GM12872 (cell line): Measurements from ENCODE around the gene ABCG1.

Experiments
- TF ChIP-seq, protein P1 (sequence below): IDR thresholded peaks from 3 replicates; pipeline ENCODE4 v1.5.1; 2011; ENCODE audit warnings: low read depth, mild to moderate bottlenecking, low read length, moderate library complexity; ENCODE audit not compliant: insufficient read depth

Gene ABCG1

DNA sequence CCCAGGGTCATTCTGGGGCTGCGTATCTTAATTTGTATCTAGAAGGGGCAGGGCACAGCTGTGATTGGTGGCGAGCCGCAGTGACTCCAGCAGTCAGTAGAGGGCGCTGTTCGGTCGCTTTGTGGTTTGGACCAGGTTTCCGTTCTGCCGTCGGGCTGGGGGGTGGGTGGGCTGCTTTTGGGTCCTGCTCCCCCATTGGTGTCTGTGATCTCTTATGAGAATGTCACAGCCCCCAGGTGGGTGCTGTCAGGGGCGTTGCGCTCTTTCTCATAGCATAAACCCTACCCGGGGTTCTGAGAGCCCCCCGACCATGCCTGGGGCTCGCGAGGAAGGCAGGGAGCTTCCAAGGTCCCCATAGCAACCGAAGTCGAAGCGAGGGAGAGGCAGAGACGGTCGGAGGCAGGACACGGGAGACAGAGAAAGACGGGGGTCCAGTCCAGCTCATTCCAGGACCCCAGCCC, 90.8 kb downstream of the ABCG1 start:
- TF ChIP-seq, protein P1, sequence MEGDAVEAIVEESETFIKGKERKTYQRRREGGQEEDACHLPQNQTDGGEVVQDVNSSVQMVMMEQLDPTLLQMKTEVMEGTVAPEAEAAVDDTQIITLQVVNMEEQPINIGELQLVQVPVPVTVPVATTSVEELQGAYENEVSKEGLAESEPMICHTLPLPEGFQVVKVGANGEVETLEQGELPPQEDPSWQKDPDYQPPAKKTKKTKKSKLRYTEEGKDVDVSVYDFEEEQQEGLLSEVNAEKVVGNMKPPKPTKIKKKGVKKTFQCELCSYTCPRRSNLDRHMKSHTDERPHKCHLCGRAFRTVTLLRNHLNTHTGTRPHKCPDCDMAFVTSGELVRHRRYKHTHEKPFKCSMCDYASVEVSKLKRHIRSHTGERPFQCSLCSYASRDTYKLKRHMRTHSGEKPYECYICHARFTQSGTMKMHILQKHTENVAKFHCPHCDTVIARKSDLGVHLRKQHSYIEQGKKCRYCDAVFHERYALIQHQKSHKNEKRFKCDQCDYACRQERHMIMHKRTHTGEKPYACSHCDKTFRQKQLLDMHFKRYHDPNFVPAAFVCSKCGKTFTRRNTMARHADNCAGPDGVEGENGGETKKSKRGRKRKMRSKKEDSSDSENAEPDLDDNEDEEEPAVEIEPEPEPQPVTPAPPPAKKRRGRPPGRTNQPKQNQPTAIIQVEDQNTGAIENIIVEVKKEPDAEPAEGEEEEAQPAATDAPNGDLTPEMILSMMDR = peak; percentile 89

DNA sequence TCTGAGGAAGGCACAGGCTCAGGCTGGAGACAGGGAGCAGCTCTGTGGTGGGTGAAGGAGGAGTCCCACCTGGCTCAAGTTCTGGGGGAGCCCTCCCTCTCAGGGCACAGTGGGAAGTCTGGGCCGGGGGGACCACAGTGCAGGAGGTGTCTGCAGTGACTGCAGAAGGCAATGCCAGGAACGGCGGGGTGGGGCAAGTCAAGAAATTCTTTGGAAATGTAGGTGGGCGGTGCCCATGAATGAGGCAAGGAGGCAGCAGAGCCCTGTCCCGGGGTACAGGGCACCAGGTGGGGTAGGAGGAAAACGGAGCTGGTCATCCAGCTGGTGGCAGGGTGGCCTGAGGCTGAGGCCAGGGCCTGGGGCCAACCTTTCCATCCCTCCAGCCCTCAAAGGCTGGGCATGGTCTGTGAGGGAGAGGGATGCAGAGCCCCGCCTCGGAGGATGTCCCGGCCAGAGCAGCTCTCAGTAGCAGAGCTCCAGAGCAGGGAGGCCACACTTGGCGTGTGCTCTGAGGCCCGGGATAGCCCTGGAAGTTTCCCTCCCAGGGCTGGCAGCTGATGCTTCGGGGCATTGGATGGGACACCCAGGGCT, 91.6 kb downstream of the ABCG1 start:
- TF ChIP-seq, protein P1 = no peak

DNA sequence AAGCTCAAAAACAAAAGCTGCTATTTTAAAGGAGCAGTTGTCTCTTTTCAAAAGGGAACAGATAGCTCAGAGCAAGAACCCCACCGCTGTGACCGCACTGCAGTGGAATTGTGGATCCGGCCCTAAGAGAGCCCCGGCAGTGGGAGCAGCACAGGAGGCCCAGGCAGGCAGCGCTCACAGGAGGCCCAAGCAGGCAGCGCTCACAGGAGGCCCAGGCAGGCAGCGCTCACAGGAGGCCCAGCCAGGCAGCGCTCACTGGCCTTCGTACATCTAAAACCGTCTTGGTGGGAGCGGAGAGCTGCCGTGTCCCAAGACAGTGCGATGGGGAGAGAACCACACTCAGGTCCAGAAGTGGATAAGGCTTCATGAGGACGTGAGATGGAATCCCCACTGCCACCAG, 92.2 kb downstream of the ABCG1 start:
- TF ChIP-seq, protein P1 = no peak

DNA sequence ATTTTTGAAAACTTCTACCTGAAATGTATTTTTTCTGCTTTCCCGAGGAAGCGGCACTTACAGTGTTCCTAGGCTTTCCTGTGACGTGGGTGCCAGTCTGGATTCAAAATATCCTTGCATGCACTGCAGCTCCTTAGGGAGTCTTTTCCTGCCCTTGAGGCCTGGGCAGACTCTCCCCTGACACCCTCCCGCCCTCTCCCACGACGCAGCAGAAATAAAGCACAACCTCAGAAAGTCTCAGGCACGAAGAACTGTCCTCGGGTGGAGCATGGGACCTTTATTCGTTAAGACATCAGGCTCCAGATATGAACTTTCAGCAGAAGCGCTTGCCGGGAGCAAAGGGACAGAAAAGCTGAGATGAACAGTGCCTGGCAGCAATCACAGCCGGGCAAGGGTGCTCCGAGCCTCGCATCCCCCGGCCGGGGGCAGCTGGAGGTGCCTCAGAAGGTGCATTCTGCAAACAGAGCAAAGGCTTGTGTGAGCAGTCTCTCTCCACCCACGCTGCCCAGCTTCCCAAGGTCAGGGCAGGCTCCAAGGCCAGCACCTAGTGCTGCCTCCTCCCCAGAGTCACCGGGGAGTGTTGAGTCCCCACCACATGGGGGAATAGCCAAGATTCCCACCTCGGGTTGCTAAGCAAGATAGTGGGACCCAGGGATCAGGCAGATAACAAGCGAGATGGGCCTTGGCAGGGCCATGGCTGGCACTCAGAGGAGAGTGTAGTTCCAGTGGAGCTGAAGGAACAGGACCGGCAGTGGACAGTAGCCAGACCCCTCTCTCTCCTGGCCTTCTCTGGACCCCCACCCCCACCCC, 93.1 kb downstream of the ABCG1 start:
- TF ChIP-seq, protein P1 = no peak

DNA sequence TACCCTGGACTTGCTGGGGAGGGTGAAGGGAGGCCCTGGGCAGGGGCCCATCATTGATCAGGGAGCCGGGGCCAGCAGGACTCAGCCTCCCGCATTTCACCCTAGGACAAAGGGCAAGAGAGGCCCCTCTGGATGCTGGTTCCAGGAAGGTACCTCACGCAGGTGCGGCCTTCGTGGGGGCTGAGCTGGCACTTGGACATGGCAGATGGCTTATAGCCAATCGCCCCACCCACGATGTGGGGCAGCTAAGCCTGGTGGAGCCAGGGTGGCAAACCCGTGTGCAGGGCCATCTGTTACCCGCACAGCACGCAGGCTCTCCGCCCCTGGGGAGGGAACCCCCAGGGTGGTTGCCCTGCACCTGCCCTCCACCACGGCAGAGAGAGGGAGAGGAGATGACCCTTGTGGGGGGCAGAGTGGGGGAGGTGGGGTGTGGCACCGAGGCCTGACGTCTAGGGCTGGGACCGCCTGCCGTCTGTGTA, 93.7 kb downstream of the ABCG1 start:
- TF ChIP-seq, protein P1 = no peak

DNA sequence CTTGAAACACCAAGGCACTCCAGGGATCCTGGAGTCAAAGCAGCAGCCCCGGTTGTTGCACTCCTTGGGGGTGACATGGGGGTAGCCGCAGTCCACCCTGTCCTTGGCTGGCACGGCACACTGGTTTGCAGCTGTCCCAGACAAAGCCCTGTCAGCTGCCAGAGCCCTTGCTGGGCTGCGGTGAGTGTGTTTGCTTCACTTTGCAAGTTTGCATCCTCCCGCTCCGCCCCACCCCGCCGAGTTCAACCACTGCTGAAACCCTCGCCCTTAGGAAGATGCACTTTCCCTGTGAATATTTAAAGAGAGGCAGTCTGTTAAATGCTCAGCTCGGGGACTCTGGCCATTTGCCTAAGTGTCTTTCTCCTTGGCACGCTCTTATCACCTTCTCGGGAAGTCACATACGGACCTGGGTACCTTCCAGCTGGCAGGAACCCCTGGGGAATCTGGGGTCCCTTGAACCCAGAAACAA, 94.6 kb downstream of the ABCG1 start:
- TF ChIP-seq, protein P1 = no peak

DNA sequence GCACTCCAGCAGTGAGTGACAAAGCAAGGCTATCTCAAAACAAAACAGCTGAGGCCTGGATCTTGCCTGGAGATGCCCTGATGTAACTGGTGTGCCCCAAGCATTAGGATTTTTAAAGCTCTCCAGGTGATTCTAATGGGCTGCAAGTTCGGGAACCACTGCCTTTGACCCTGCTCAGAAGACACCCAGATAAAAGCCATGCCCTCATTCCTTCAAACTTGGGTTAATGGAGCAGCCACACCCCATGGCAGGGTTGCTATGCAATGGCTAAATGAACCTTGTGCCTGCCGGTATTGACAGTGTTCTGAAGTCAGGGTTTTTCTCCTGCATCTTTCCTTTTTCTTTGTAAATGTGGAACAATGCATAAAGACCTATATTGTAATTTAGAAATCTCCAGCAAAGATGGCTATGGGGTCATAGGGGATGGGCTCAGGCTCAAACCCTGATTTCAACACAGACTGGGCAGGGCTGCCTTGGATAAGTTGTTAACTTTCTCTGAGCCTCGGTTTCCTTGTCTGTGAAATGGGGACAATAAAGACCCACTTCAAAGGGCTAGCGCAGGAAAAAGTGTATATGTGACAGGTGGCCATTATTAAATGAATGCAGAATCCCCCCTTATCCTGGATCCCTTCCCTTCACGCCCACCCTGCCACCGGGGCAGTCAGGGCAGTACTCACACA, 95.8 kb downstream of the ABCG1 start:
- TF ChIP-seq, protein P1 = no peak
